ENCODE data around the gene PLEKHG4B.

GRCh38 chr5:178110-178509 lies 86.1 kb downstream of the PLEKHG4B start:
- TF ChIP-seq TCF12 (IDR thresholded peaks at IDR 0.05; ENCODE audit: low read depth), result no peak
- TF ChIP-seq MAX (IDR thresholded peaks at IDR 0.05), result no peak
- TF ChIP-seq YY1 (IDR thresholded peaks at IDR 0.05; ENCODE audit: low read depth), result no peak
- no peak for TF ChIP-seq CREB1 (IDR thresholded peaks at IDR 0.05; ENCODE audit: low read depth)
- no peak for TF ChIP-seq EP300 (IDR thresholded peaks at IDR 0.05; ENCODE audit: borderline replicate concordance)
- TF ChIP-seq RAD21 (IDR thresholded peaks at IDR 0.05; ENCODE audit: low read depth), result no peak

Measured in Ishikawa (cell line).